Measurements from ENCODE around the gene BCAS4.
"Not testable (repeated sequence)": the region's sequence is repeated elsewhere in the genome, so short reads cannot be mapped to it uniquely, and the experiment has no call there.

The BCAS4 gene

GRCh38 chr20:50879649-50880550 lies 85.0 kb downstream of the BCAS4 start:
- no peak for DNase-seq

GRCh38 chr20:50881759-50882424 lies 87.0 kb downstream of the BCAS4 start:
- not testable (repeated sequence) for DNase-seq

GRCh38 chr20:50883856-50884255 lies 89.0 kb downstream of the BCAS4 start:
- DNase-seq: no peak

- no peak for DNase-seq
Measured at GRCh38 chr20:50885068-50885467, 90.2 kb downstream of the BCAS4 start.

GRCh38 chr20:50885781-50886180 lies 90.9 kb downstream of the BCAS4 start:
- DNase-seq: no peak

- peak; percentile 6 for DNase-seq
Measured at GRCh38 chr20:50886184-50886790, 91.4 kb downstream of the BCAS4 start.

- no peak for DNase-seq
Measured at GRCh38 chr20:50887576-50887975, 92.7 kb downstream of the BCAS4 start.

GRCh38 chr20:50891138-50891537 lies 96.3 kb downstream of the BCAS4 start:
- no peak for DNase-seq

- no peak for DNase-seq
Measured at GRCh38 chr20:50892394-50892793, 97.5 kb downstream of the BCAS4 start.

- DNase-seq: no peak
Measured at GRCh38 chr20:50893620-50894019, 98.8 kb downstream of the BCAS4 start.

- no peak for DNase-seq
Measured at GRCh38 chr20:50895111-50895830, 100.4 kb downstream of the BCAS4 start.

- no peak for DNase-seq
Measured at GRCh38 chr20:50898475-50898874, 103.6 kb downstream of the BCAS4 start.

- DNase-seq: no peak
Measured at GRCh38 chr20:50900261-50900660, 105.4 kb downstream of the BCAS4 start.

GRCh38 chr20:50901301-50901700 lies 106.4 kb downstream of the BCAS4 start:
- no peak for DNase-seq

- no peak for DNase-seq
Measured at GRCh38 chr20:50903353-50904051, 108.6 kb downstream of the BCAS4 start.

GRCh38 chr20:50904067-50904570 lies 109.3 kb downstream of the BCAS4 start:
- DNase-seq: peak; percentile 76

GRCh38 chr20:50909413-50909812 lies 114.6 kb downstream of the BCAS4 start:
- DNase-seq: no peak

GRCh38 chr20:50911030-50911429 lies 116.2 kb downstream of the BCAS4 start:
- DNase-seq: no peak

GRCh38 chr20:50911716-50912115 lies 116.9 kb downstream of the BCAS4 start:
- DNase-seq: no peak

GRCh38 chr20:50913690-50914375 lies 119.0 kb downstream of the BCAS4 start:
- DNase-seq: no peak

GRCh38 chr20:50915424-50915823 lies 120.6 kb downstream of the BCAS4 start:
- DNase-seq: no peak

GRCh38 chr20:50916257-50916656 lies 121.4 kb downstream of the BCAS4 start:
- no peak for DNase-seq
